CD8-positive, alpha-beta memory T cell (primary cell): ENCODE data around the gene OBSCN. TPM values are rescaled to one million over a fixed set of nuclear protein-coding genes. Genes with fewer than 3 reads are reported as not detected.

ENCODE experiments used
- CTCF ChIA-PET: fragments of 350-600 bp; sonication (Branson Sonifier 250); formaldehyde crosslinking; loops from one replicate; lab custom pipeline; 2021; ENCODE audit warnings: antibody characterized with exemption; lab: Charles Lee
- POLR2A ChIA-PET: fragments of 350-600 bp; sonication (Branson Sonifier 250); formaldehyde crosslinking; loops from one replicate; lab custom pipeline; 2021; ENCODE audit warnings: antibody characterized with exemption; lab: Charles Lee
- DNase-seq, 5 donors: peaks; one replicate each; pipeline versions ENCODE4 v3.0.0 to v3.0.0-alpha.2; 2020 to 2022; ENCODE audit warnings: mixed read lengths in 1 of 5
- H3K27ac ChIP-seq: one replicate; pipeline ENCODE4 v1.7.0; 2013; ENCODE audit warnings: low read depth, mild to moderate bottlenecking, low read length, moderate library complexity
- H3K27me3 ChIP-seq: 2 replicates; pipeline ENCODE4 v1.7.0; 2013; ENCODE audit warnings: low read length, mild to moderate bottlenecking; ENCODE audit not compliant: insufficient read depth, poor library complexity, severe bottlenecking
- H3K36me3 ChIP-seq: 2 replicates; pipeline ENCODE4 v1.7.0; 2013; ENCODE audit warnings: mild to moderate bottlenecking, low read length, moderate library complexity; ENCODE audit not compliant: insufficient read depth
- H3K4me1 ChIP-seq: 2 replicates; pipeline ENCODE4 v1.7.0; 2013; ENCODE audit warnings: mild to moderate bottlenecking, low read length, moderate library complexity; ENCODE audit not compliant: insufficient read depth
- H3K4me3 ChIP-seq: 2 replicates; pipeline ENCODE4 v1.7.0; 2013; ENCODE audit warnings: mild to moderate bottlenecking, low read length
- H3K9me3 ChIP-seq: 2 replicates; pipeline ENCODE4 v1.7.0; 2013; ENCODE audit warnings: mild to moderate bottlenecking, low read length
- H3K27ac Mint-ChIP-seq, 8 donors: one replicate each; pipeline ENCODE4 v1.8.0; 2020 to 2021; ENCODE audit warnings: mixed read lengths in 8 of 8, mild to moderate bottlenecking in 6 of 8, inconsistent platforms in 3 of 8, moderate library complexity in 3 of 8
- H3K27me3 Mint-ChIP-seq, 2 donors: one replicate each; pipeline ENCODE4 v1.8.0; 2020 to 2021; ENCODE audit warnings: mixed read lengths in 2 of 2, mild to moderate bottlenecking in 1 of 2, moderate library complexity in 1 of 2
- H3K36me3 Mint-ChIP-seq, 3 donors: one replicate each; pipeline ENCODE4 v1.8.0; 2020 to 2021; ENCODE audit warnings: mixed read lengths in 3 of 3, inconsistent platforms in 1 of 3, mild to moderate bottlenecking in 1 of 3
- H3K4me1 Mint-ChIP-seq, 3 donors: one replicate each; pipeline ENCODE4 v1.8.0; 2020 to 2021; ENCODE audit warnings: mixed read lengths in 3 of 3, inconsistent platforms in 1 of 3, mild to moderate bottlenecking in 1 of 3
- H3K4me3 Mint-ChIP-seq, 7 donors: one replicate each; pipeline ENCODE4 v1.8.0; 2020 to 2021; ENCODE audit warnings: mixed read lengths in 7 of 7, mild to moderate bottlenecking in 6 of 7, moderate library complexity in 4 of 7, inconsistent platforms in 2 of 7
- H3K9me3 Mint-ChIP-seq, 5 donors: one replicate each; pipeline ENCODE4 v1.8.0; 2020 to 2022; ENCODE audit warnings: mixed read lengths in 5 of 5, mild to moderate bottlenecking in 3 of 5, moderate library complexity in 2 of 5, inconsistent platforms in 1 of 5
- polyA plus RNA-seq: library from polyadenylated mRNA; unstranded; fragments of 300-500 nt; fragmentation: Illumina TruSeq; gene quantifications from one replicate; pipeline ENCODE4 v1.2.3, GENCODE V29; 2021
- total RNA-seq, 2 experiments: library from RNA; stranded (reverse); gene quantifications; one replicate each; pipeline ENCODE4 v1.2.3, GENCODE V29; 2021

OBSCN gene
- total and polyA plus RNA-seq, 3 experiments from 2014 or later: 3.0 to 13.6 (median 10.9) TPM

DNA sequence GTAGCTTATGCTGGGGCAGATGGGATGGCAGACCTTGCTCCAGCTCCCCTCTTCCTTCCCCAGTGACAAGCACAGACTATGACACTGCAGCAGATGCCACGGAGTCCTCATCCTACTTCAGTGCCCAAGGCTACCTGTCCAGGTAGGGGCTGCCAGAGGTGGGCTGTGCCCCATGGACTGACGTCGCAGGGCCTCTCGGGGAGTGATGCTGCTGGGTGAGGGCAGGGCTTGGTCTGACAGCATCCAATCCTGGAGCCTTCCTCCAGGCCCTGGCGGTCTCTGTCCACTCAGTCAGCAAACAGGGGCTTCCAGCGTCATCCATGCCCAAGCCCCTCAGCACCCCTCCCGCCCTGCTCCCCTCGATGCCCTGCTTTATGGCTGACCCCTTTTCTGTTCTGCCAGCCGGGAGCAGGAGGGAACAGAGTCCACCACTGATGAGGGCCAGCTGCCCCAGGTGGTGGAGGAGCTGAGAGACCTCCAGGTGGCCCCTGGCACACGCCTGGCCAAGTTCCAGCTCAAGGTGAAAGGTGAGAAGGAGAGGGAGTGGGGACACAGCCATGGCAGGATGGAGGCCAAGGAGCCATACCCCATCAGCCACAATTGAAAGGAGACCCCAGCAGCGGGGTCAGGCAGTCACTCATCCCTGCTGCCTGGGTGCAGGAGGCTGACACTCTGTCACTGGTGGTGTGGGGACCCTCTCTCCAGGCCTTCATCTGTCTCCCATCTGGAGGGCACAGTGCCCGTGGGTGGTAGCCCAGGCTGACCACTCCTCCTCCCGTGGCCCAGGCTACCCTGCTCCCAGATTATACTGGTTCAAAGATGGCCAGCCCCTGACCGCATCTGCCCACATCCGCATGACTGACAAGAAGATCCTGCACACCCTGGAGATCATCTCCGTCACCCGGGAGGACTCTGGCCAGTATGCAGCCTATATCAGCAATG lies 125.2 kb downstream of the OBSCN start:
- H3K4me1 Mint-ChIP-seq: no peaks in the 10 kb centered on the region
- CTCF ChIA-PET: no interaction called here
- DNase-seq: peak in 1 of 5 donors; percentile 26

DNA sequence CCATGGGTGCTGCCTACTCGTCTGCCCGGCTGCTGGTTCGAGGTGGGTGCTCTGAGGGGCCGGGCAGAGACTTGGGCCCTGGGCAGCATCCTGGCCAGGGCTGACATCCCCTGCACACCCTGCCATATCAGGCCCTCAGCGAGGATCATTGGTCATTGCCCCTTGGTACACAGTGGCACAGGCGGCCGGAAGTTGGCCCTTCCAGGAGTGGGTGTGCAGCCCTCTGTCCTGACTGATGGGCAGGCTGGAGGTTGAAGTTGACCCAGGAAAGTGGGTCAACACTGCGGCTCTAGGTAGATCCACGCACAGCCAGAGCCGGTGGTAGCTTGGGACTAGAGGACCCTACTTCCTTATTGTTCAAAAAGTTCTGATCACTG lies 125.9 kb downstream of the OBSCN start:
- Mint-ChIP-seq H3K9me3 (no peaks in the 10 kb centered on the region), H3K36me3 (peaks cover 1 to 29% (median 3%) of the 10 kb centered on the region in 3 donors), H3K27me3 (no peaks in the 10 kb centered on the region), H3K27ac (peak overlapping the region in 1 of 8 donors; percentile 50), H3K4me3 (no peak overlapping the region), H3K4me1 (no peaks in the 10 kb centered on the region)
- Histone ChIP-seq H3K27ac (no peak overlapping the region), H3K4me3 (no peak overlapping the region), H3K27me3 (no peaks in the 10 kb centered on the region), H3K36me3 (no peaks in the 10 kb centered on the region), H3K9me3 (no peaks in the 10 kb centered on the region), H3K4me1 (no peaks in the 10 kb centered on the region)
- CTCF ChIA-PET: no interaction called here
- peak in 1 of 5 donors; percentile 43 for DNase-seq
- POLR2A ChIA-PET: no interaction called here

More for the DNA sequence above, 125.2 kb downstream of the OBSCN start:
- Histone ChIP-seq H3K27me3 (no peaks in the 10 kb centered on the region), H3K27ac (no peak overlapping the region), H3K4me3 (no peak overlapping the region), H3K9me3 (no peaks in the 10 kb centered on the region), H3K36me3 (no peaks in the 10 kb centered on the region), H3K4me1 (no peaks in the 10 kb centered on the region)
- no peaks in the 10 kb centered on the region for H3K27me3 Mint-ChIP-seq
- POLR2A ChIA-PET: no interaction called here
- no peak overlapping the region for H3K27ac Mint-ChIP-seq
- H3K9me3 Mint-ChIP-seq: no peaks in the 10 kb centered on the region
- H3K4me3 Mint-ChIP-seq: no peak overlapping the region
- peaks cover 1 to 29% (median 3%) of the 10 kb centered on the region in 3 donors for H3K36me3 Mint-ChIP-seq

DNA sequence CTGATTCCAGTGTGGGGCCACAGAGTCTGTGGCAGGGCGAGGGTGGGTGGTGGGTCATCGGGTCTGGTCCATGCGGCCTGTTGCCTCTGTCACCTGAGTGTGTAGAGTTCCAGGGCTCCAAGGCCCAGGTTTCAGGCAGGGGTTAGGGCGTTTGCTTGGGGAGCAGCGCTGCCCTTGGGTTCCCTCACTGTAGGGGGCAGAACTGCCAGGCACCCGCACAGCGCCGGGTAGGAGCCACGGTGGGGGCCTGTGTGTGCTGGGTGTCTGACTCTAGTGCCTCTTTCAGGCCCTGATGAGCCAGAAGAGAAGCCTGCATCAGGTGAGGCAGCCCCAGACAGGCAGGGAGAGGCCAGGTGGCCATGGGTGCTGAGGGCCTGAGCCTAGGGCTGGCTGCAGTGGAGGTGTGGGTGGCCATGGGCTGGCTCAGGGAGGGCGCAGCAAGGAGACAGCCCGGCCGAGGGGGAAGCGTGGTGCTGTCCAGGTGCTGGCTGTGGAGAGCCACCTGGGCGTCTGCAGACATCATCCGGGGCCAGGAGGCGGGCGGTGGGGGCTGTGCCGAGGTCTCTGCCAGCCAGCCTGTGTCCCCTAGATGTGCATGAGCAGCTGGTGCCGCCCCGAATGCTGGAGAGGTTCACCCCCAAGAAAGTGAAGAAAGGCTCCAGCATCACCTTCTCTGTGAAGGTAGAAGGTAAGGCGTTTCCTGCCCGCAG lies 126.5 kb downstream of the OBSCN start:
- no peaks in the 10 kb centered on the region for H3K27me3 Mint-ChIP-seq
- H3K4me3 Mint-ChIP-seq: no peak overlapping the region
- H3K36me3 ChIP-seq: no peaks in the 10 kb centered on the region
- H3K4me3 ChIP-seq: no peak overlapping the region
- no peak overlapping the region for H3K27ac Mint-ChIP-seq
- ChIA-PET POLR2A (no interaction called here), CTCF (no interaction called here)
- no peaks in the 10 kb centered on the region for H3K4me1 Mint-ChIP-seq
- H3K9me3 Mint-ChIP-seq: no peaks in the 10 kb centered on the region
- H3K27me3 ChIP-seq: no peaks in the 10 kb centered on the region
- H3K4me1 ChIP-seq: no peaks in the 10 kb centered on the region
- H3K27ac ChIP-seq: no peak overlapping the region
- H3K36me3 Mint-ChIP-seq: peaks cover 2 to 36% (median 3%) of the 10 kb centered on the region in 3 donors
- DNase-seq: no peak
- no peaks in the 10 kb centered on the region for H3K9me3 ChIP-seq

DNA sequence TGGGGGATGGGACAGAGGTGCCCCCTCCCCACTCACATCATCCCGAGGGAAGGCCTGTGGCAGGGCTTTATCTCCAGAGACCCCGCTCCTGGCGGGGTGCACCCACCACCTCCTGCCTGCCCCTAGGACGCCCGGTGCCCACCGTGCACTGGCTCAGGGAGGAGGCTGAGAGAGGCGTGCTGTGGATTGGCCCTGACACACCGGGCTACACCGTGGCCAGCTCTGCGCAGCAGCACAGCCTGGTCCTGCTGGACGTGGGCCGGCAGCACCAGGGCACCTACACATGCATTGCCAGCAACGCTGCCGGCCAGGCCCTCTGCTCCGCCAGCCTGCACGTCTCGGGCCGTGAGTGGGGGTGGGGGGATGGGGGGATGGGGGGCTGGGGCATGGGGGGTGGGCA lies 127.1 kb downstream of the OBSCN start:
- no peaks in the 10 kb centered on the region for H3K4me1 ChIP-seq
- no peak overlapping the region for H3K4me3 ChIP-seq
- no peak overlapping the region for H3K27ac ChIP-seq
- POLR2A ChIA-PET: no interaction called here
- H3K27me3 Mint-ChIP-seq: no peaks in the 10 kb centered on the region
- CTCF ChIA-PET: no interaction called here
- peaks cover 3 to 40% (median 4%) of the 10 kb centered on the region in 3 donors for H3K36me3 Mint-ChIP-seq
- no peak overlapping the region for H3K27ac Mint-ChIP-seq
- H3K27me3 ChIP-seq: no peaks in the 10 kb centered on the region
- DNase-seq: peak in 1 of 5 donors; percentile 35
- H3K4me1 Mint-ChIP-seq: no peaks in the 10 kb centered on the region
- no peaks in the 10 kb centered on the region for H3K36me3 ChIP-seq
- H3K9me3 ChIP-seq: no peaks in the 10 kb centered on the region
- no peak overlapping the region for H3K4me3 Mint-ChIP-seq
- H3K9me3 Mint-ChIP-seq: no peaks in the 10 kb centered on the region

DNA sequence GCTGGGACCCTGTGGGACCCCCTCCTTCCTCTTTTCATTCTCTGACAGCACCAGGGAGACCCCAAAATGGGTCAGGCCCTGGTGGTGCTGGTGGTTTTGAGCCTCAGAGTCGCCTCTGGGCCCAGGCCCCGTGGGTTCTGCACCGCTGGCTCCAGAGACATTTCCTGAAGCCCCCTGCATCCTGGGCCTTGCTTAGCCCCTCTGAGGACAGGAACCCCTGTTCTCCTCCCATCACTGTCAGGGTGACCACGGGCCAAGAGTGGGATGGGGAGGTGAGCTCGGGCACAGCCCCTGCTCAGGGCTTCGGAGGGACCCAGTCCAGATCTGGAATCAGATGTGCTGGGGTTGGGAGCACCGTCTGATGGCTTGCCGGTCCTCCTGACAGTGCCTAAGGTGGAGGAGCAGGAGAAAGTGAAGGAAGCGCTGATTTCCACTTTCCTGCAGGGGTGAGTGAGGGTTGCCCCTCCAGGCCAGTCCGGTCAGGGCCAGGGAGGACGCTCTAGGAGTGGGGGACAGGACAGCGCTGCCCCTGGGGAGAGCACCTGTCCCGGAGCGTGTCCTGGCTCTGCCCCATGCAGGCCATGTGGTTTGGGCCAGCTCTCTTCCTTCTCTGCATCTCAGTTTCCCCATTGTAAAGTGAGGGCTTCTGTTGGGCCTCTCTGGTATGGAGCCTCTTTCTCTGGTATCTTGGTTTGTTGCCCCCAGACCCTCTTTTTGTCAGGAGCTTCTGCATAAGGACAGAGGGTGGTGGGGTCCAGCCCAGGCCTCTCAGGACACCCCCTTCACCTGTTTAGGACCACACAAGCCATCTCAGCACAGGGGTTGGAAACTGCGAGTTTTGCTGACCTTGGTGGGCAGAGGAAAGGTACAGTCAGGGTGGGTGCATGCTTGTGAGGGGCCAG lies 127.8 kb downstream of the OBSCN start:
- no peaks in the 10 kb centered on the region for H3K4me1 Mint-ChIP-seq
- ChIA-PET POLR2A (no interaction called here), CTCF (no interaction called here)
- H3K27me3 ChIP-seq: no peaks in the 10 kb centered on the region
- no peak overlapping the region for H3K4me3 Mint-ChIP-seq
- no peaks in the 10 kb centered on the region for H3K9me3 Mint-ChIP-seq
- DNase-seq: peak in 1 of 5 donors; percentile 33
- no peaks in the 10 kb centered on the region for H3K9me3 ChIP-seq
- no peak overlapping the region for H3K4me3 ChIP-seq
- H3K27ac Mint-ChIP-seq: no peak overlapping the region
- H3K36me3 ChIP-seq: no peaks in the 10 kb centered on the region
- H3K27ac ChIP-seq: no peak overlapping the region
- H3K36me3 Mint-ChIP-seq: peaks cover 3 to 40% (median 4%) of the 10 kb centered on the region in 3 donors
- no peaks in the 10 kb centered on the region for H3K4me1 ChIP-seq
- no peaks in the 10 kb centered on the region for H3K27me3 Mint-ChIP-seq

DNA sequence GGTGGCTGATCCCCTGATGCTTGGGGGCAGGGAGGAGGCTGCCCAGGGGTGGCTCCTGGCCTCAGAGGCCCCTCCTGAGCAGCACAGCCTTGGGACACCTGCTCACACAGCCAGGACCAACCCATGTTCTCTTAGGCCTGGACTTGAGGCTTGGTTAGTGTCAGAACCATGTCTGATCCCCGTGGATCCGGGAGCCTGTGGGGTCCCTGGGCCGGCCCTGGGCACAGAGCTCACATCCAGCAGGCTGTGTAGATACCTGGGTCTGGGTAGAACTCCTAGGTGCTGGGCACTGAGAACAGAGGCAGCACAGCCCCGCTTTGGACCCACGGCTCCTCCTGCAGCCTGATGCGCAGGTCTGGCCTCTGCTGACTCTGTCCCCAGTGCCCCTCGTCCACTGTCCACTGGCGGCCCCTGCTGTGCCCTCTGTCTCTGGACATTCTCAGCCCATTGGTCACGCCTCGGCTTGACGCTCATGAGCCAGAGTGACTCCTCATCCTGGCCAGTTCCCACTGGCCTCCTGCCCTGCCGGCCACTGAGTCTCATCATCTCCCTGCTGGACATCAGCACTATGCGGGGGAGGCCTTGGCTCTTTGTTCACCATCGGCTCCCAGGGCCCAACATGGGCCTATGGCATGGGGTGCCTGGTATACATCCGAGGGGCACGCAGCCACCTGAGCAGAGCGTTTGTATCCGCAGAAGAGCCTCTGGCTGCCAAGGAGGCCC lies 128.6 kb downstream of the OBSCN start:
- Mint-ChIP-seq H3K36me3 (peaks cover 3 to 39% (median 4%) of the 10 kb centered on the region in 3 donors), H3K27ac (no peak overlapping the region), H3K4me3 (no peak overlapping the region), H3K4me1 (no peaks in the 10 kb centered on the region), H3K9me3 (no peaks in the 10 kb centered on the region), H3K27me3 (no peaks in the 10 kb centered on the region)
- H3K27me3 ChIP-seq: no peaks in the 10 kb centered on the region
- no peaks in the 10 kb centered on the region for H3K36me3 ChIP-seq
- ChIA-PET CTCF (no interaction called here), POLR2A (no interaction called here)
- H3K4me1 ChIP-seq: no peaks in the 10 kb centered on the region
- DNase-seq: peak in 2 of 5 donors; percentile 0 to 41
- no peaks in the 10 kb centered on the region for H3K9me3 ChIP-seq
- no peak overlapping the region for H3K4me3 ChIP-seq
- no peak overlapping the region for H3K27ac ChIP-seq

DNA sequence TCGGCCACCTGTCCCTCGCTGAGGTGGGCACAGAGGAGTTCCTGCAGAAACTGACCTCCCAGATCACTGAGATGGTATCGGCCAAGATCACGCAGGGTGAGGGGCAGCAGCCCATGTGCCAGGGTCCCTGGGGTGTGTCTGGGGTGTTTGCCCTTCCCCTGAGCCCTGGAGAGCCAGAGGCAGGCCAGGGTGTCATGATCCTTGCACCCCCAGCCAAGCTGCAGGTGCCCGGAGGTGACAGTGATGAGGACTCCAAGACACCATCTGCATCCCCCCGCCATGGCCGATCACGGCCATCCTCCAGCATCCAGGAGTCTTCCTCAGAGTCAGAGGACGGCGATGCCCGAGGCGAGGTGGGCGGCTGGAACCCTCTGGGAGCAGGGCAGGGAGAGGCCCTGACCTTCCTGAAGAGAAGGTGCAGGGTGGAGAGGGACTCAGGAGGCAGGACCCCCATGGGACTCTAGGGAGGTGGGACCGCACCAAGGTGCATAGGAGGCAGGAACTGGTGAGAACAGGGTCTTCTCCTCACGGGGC lies 129.3 kb downstream of the OBSCN start:
- no peak overlapping the region for H3K27ac Mint-ChIP-seq
- no peaks in the 10 kb centered on the region for H3K4me1 ChIP-seq
- CTCF ChIA-PET: no interaction called here
- peaks cover 0 to 40% (median 4%) of the 10 kb centered on the region in 3 donors for H3K36me3 Mint-ChIP-seq
- H3K4me1 Mint-ChIP-seq: no peaks in the 10 kb centered on the region
- no peak overlapping the region for H3K27ac ChIP-seq
- H3K4me3 ChIP-seq: no peak overlapping the region
- H3K9me3 Mint-ChIP-seq: no peaks in the 10 kb centered on the region
- peak in 1 of 5 donors; percentile 36 for DNase-seq
- POLR2A ChIA-PET: no interaction called here
- no peaks in the 10 kb centered on the region for H3K27me3 ChIP-seq
- H3K36me3 ChIP-seq: no peaks in the 10 kb centered on the region
- H3K27me3 Mint-ChIP-seq: no peaks in the 10 kb centered on the region
- no peak overlapping the region for H3K4me3 Mint-ChIP-seq
- H3K9me3 ChIP-seq: no peaks in the 10 kb centered on the region
